ENCODE results near the gene ELN.

DNA sequence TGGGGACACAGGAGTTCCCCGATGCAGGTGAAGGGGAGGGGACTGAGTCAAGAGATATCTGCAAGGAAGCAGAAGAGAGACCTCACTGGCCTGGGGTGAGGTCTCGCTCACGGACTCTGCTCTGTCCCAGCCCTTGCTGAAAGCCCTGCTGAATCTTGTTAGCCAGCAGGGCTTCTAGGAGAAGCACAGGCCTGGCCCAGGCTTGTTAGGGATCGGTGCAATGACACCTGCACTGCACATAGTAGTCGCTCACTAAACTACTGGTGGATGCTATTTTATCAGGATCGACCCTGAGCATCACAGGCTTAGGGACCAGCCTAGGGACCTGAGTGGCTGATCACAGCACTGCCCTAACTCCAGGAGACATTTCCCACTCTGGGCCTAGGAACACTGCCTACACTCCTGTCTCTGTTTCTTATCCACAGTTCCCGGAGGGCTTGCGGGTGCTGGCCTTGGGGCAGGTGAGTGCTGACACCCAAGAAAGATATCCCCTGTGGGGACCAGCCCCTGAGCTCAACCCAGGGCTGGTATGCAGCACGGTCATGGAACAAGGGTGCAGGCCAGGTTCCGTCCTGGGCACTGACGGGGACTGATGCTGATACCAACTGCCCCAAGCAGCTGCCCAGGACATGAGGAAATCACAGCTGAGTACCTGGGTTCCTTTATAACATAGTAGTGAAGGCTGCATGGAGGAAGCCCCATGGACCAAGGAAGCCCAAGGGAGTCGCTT, 13.0 kb downstream of the ELN start:
- no peak for TF ChIP-seq EZH2 (IDR thresholded peaks at IDR 0.05; ENCODE audit: low read length, missing control alignments)
- TF ChIP-seq, protein P1, sequence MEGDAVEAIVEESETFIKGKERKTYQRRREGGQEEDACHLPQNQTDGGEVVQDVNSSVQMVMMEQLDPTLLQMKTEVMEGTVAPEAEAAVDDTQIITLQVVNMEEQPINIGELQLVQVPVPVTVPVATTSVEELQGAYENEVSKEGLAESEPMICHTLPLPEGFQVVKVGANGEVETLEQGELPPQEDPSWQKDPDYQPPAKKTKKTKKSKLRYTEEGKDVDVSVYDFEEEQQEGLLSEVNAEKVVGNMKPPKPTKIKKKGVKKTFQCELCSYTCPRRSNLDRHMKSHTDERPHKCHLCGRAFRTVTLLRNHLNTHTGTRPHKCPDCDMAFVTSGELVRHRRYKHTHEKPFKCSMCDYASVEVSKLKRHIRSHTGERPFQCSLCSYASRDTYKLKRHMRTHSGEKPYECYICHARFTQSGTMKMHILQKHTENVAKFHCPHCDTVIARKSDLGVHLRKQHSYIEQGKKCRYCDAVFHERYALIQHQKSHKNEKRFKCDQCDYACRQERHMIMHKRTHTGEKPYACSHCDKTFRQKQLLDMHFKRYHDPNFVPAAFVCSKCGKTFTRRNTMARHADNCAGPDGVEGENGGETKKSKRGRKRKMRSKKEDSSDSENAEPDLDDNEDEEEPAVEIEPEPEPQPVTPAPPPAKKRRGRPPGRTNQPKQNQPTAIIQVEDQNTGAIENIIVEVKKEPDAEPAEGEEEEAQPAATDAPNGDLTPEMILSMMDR (conservative IDR thresholded peaks at IDR 0.05 in 1 of 2, IDR thresholded peaks at IDR 0.05 in 1 of 2; ENCODE audit: low read depth in 1 of 2, low read length in 2 of 2), result no peak

All from fibroblast of lung (primary cell).